ENCODE measurements around the gene MRPL4.

MRPL4 gene

GRCh38 chr19:10305139-10305806 lies 53.3 kb downstream of the MRPL4 start:
- DNase-seq (ENCODE audit: low read depth): no peak
- TF ChIP-seq CTCF (IDR thresholded peaks at IDR 0.05; ENCODE audit: control insufficient read depth, extremely low read depth, insufficient read depth): no peak
- no peak overlapping the region for H3K4me3 ChIP-seq (ENCODE audit: low read depth, low read length)

- H3K4me3 ChIP-seq (ENCODE audit: low read depth, low read length): no peak overlapping the region
- TF ChIP-seq CTCF (IDR thresholded peaks at IDR 0.05; ENCODE audit: control insufficient read depth, extremely low read depth, insufficient read depth): no peak
- no peak for DNase-seq (ENCODE audit: low read depth)
Observed at GRCh38 chr19:10306327-10306726, 54.3 kb downstream of the MRPL4 start.

- no peak for DNase-seq (ENCODE audit: low read depth)
- H3K4me3 ChIP-seq (ENCODE audit: low read depth, low read length): no peak within 1 kb of the TSS
- no peak for TF ChIP-seq CTCF (IDR thresholded peaks at IDR 0.05; ENCODE audit: control insufficient read depth, extremely low read depth, insufficient read depth)
Observed at GRCh38 chr19:10309423-10309822, 57.4 kb downstream of the MRPL4 start, which contains the start of gene ZGLP1. TSS of gene ZGLP1 (minus strand) at chr19:10309815.
